BE2C (cell line): ENCODE measurements around the gene JUNB.
A peak's percentile ranks its signal among the peaks of the same experiment; 100 is the strongest.

Experiments used
- DNase-seq: peaks from one replicate; pipeline ENCODE4 v3.0.0-alpha.2; 2020
- H3K27me3 ChIP-seq: fragments of 250-450 bp; sonication (Bioruptor Pico); 2 replicates; pipeline ENCODE4 v1.5.1; 2020; ENCODE audit warnings: mild to moderate bottlenecking
- H3K36me3 ChIP-seq: fragments of 250-450 bp; sonication (Bioruptor Pico); 2 replicates; pipeline ENCODE4 v1.5.1; 2020; ENCODE audit warnings: mild to moderate bottlenecking
- H3K4me1 ChIP-seq: fragments of 250-450 bp; sonication (Bioruptor Pico); 2 replicates; pipeline ENCODE4 v1.5.1; 2020
- H3K4me3 ChIP-seq: 2 replicates; pipeline ENCODE4 v1.5.1; 2011; ENCODE audit warnings: low read depth, low read length
- H3K9me3 ChIP-seq: fragments of 250-450 bp; sonication (Bioruptor Pico); 2 replicates; pipeline ENCODE4 v1.5.1; 2020
- TF ChIP-seq, protein P1 (sequence below): IDR thresholded peaks from 2 replicates; pipeline ENCODE4 v1.5.1; 2012; ENCODE audit warnings: mild to moderate bottlenecking, low read depth, low read length

The JUNB gene

GRCh38 chr19:12799742-12800465, 8.6 kb downstream of the JUNB start:
- TF ChIP-seq, protein P1, sequence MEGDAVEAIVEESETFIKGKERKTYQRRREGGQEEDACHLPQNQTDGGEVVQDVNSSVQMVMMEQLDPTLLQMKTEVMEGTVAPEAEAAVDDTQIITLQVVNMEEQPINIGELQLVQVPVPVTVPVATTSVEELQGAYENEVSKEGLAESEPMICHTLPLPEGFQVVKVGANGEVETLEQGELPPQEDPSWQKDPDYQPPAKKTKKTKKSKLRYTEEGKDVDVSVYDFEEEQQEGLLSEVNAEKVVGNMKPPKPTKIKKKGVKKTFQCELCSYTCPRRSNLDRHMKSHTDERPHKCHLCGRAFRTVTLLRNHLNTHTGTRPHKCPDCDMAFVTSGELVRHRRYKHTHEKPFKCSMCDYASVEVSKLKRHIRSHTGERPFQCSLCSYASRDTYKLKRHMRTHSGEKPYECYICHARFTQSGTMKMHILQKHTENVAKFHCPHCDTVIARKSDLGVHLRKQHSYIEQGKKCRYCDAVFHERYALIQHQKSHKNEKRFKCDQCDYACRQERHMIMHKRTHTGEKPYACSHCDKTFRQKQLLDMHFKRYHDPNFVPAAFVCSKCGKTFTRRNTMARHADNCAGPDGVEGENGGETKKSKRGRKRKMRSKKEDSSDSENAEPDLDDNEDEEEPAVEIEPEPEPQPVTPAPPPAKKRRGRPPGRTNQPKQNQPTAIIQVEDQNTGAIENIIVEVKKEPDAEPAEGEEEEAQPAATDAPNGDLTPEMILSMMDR: no peak

DNA sequence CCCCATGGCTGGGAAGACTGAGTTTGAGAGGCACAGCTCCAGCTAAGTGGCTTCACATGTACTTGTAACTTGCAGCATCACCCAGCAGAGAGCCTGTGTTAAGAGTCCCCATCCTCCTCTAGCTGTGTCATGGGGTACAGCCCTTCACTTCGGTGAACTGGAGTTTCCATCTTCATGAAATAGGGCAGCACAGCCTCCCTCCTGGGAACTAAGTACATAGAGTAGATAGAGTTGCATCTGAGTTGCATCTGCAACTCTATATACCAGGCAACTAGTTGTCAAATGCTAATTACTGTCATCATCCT, 9.1 kb downstream of the JUNB start:
- Histone ChIP-seq H3K9me3 (no peaks in the 10 kb centered on the region), H3K4me3 (peak overlapping the region; percentile 96)

More at GRCh38 chr19:12799742-12800465, 8.6 kb downstream of the JUNB start:
- DNase-seq: no peak
- Histone ChIP-seq H3K4me3 (peak overlapping the region; percentile 96), H3K4me1 (peaks cover 7% of the 10 kb centered on the region), H3K36me3 (peaks cover 17% of the 10 kb centered on the region), H3K9me3 (no peaks in the 10 kb centered on the region), H3K27me3 (no peaks in the 10 kb centered on the region)

DNA sequence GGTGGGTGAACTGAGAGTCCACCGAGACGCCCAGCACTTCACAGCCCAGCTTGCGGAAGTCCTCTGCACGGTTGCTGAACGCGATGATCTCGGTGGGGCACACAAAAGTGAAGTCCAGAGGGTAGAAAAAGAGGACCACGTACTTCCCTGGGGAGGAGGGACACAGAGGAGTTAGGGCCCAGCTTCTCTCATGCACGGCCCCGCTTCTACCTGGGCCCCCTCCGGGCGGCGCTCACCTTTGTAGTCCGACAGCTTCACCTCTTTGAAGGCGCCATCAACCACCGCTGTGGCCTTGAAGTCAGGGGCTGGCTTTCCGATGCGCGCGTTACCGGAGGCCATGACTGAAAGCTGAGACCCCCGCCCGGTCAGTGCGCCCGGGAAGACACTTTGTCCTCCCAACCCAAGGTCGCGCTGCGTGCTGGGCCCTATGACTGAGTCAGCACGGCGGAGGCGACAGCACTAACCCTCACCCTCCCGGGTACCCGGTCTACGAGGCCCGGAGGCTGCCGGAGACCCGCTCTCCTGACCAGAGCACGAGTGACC, 9.7 kb downstream of the JUNB start:
- Histone ChIP-seq H3K4me3 (peak overlapping the region; percentile 96), H3K9me3 (no peaks in the 10 kb centered on the region), H3K27me3 (no peaks in the 10 kb centered on the region), H3K36me3 (peaks cover 17% of the 10 kb centered on the region), H3K4me1 (peaks cover 4% of the 10 kb centered on the region)
- TF ChIP-seq, protein P1: no peak
- DNase-seq: no peak

More for the DNA sequence above, 9.1 kb downstream of the JUNB start:
- H3K27me3 ChIP-seq: no peaks in the 10 kb centered on the region
- peaks cover 7% of the 10 kb centered on the region for H3K4me1 ChIP-seq
- no peak for DNase-seq
- peaks cover 17% of the 10 kb centered on the region for H3K36me3 ChIP-seq
- TF ChIP-seq, protein P1: no peak

GRCh38 chr19:12801466-12802266, 10.4 kb downstream of the JUNB start, which contains the start of the genes PRDX2 and THSD8:
PRDX2 (minus strand) TSS chr19:12801800; CDS start chr19:12801261, 539 bp downstream.
THSD8 (plus strand) TSS chr19:12802069; CDS start chr19:12802072, 3 bp downstream.
- H3K36me3 ChIP-seq: peaks cover 17% of the 10 kb centered on the region
- no peaks in the 10 kb centered on the region for H3K27me3 ChIP-seq
- no peaks in the 10 kb centered on the region for H3K4me1 ChIP-seq
- TF ChIP-seq, protein P1: no peak
- DNase-seq: peak; percentile 86
- no peaks in the 10 kb centered on the region for H3K9me3 ChIP-seq
- H3K4me3 ChIP-seq: peak within 1 kb of the TSS; percentile 96

DNA sequence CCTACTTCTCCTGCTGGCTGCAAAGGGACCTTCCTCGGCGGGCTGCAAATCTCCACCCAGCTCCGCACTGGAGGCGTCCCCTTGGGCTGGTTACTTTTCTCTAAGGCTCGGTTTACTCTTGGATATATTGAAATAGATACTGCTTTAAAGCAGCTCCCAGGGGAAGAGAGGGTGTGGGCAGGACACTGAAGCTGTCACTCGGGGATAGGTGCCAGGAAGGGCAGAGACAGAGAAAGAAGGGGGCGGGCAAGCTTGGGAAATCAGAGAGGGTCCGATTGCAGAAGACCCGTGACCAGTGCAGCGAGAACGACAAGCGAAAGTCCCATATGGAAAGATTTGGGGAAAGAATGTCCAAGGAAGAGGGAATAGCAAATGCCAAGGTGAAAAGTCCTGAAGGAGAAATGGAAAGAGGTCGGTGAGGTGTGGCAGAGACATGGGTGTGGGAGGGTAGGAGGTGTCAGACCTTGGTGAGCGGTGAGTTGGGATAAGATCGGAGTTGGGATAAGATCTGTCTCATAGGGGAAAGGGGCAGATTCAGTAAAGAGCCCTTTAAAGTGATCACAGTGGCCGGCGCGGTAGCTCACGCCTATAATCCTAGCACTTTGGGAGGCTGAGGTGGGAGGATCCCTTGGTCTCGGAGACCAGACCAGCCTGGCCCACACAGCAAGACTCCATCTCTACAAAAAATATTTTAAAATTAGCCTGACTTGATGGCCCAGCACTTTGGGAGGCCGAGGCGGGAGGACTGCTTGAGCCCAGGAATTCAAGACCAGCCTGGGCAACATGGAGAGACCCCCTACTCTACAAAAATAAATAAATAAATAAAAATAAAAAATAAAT, 11.2 kb downstream of the JUNB start:
- Histone ChIP-seq H3K9me3 (no peaks in the 10 kb centered on the region), H3K36me3 (peaks cover 17% of the 10 kb centered on the region), H3K27me3 (no peaks in the 10 kb centered on the region), H3K4me1 (no peaks in the 10 kb centered on the region), H3K4me3 (peak overlapping the region; percentile 96)
- TF ChIP-seq, protein P1: no peak
- DNase-seq: no peak
